Chondrocyte (in vitro differentiated cells): ENCODE data around the gene SV2B. TPM values are rescaled to one million over a fixed set of nuclear protein-coding genes. Genes with fewer than 3 reads are reported as not detected.

Experiments
- DNase-seq: peaks from one replicate; pipeline ENCODE4 v3.0.0; 2021; ENCODE audit warnings: mixed read lengths, low spot score
- H3K27ac Mint-ChIP-seq: one replicate; pipeline ENCODE4 v1.8.0; 2021; ENCODE audit warnings: mild to moderate bottlenecking, moderate library complexity, mixed read lengths; ENCODE audit not compliant: unreplicated experiment
- H3K27me3 Mint-ChIP-seq: 2 replicates; pipeline ENCODE4 v1.8.0; 2021; ENCODE audit warnings: low read depth, mixed read lengths
- H3K36me3 Mint-ChIP-seq: 2 replicates; pipeline ENCODE4 v1.8.0; 2021; ENCODE audit warnings: low read depth, mixed read lengths
- H3K4me1 Mint-ChIP-seq: 2 replicates; pipeline ENCODE4 v1.8.0; 2021; ENCODE audit warnings: low read depth, mild to moderate bottlenecking, mixed read lengths
- H3K4me3 Mint-ChIP-seq: one replicate; pipeline ENCODE4 v1.8.0; 2021; ENCODE audit warnings: mild to moderate bottlenecking, moderate library complexity, mixed read lengths; ENCODE audit not compliant: unreplicated experiment
- H3K9me3 Mint-ChIP-seq: 2 replicates; pipeline ENCODE4 v1.8.0; 2021; ENCODE audit warnings: low read depth, mixed read lengths
- CTCF ChIP-seq: fragments of 200-600 bp; sonication (generic); IDR thresholded peaks from 2 replicates; pipeline ENCODE4 v1.5.0; 2021; ENCODE audit warnings: antibody characterized with exemption, mild to moderate bottlenecking, moderate library complexity
- total RNA-seq: library from RNA; stranded (reverse); gene quantifications from 3 replicates; pipeline ENCODE4 v1.2.1, GENCODE V29; 2021

The SV2B gene
- total RNA-seq, 1 donor from 2014 or later = not detected

- Mint-ChIP-seq H3K27ac (no peak overlapping the region), H3K36me3 (no peaks in the 10 kb centered on the region), H3K4me3 (no peak overlapping the region), H3K27me3 (peaks cover 7% of the 10 kb centered on the region), H3K9me3 (no peaks in the 10 kb centered on the region), H3K4me1 (no peaks in the 10 kb centered on the region)
- no peak for TF ChIP-seq CTCF
- DNase-seq = no peak
Observed at GRCh38 chr15:91318516-91318915, 218.5 kb downstream of the SV2B start.

- no peaks in the 10 kb centered on the region for H3K36me3 Mint-ChIP-seq
- H3K27ac Mint-ChIP-seq = no peak overlapping the region
- no peak for TF ChIP-seq CTCF
- DNase-seq = no peak
- H3K27me3 Mint-ChIP-seq = peaks cover 7% of the 10 kb centered on the region
- H3K4me3 Mint-ChIP-seq = no peak overlapping the region
- H3K9me3 Mint-ChIP-seq = peaks cover 2% of the 10 kb centered on the region
- H3K4me1 Mint-ChIP-seq = no peaks in the 10 kb centered on the region
Observed at GRCh38 chr15:91318931-91319330, 218.9 kb downstream of the SV2B start.

- no peak overlapping the region for H3K27ac Mint-ChIP-seq
- no peak overlapping the region for H3K4me3 Mint-ChIP-seq
- TF ChIP-seq CTCF = no peak
- no peaks in the 10 kb centered on the region for H3K36me3 Mint-ChIP-seq
- H3K4me1 Mint-ChIP-seq = no peaks in the 10 kb centered on the region
- DNase-seq = no peak
- peaks cover 6% of the 10 kb centered on the region for H3K9me3 Mint-ChIP-seq
- peaks cover 8% of the 10 kb centered on the region for H3K27me3 Mint-ChIP-seq
Observed at GRCh38 chr15:91319371-91320059, 219.5 kb downstream of the SV2B start.

- TF ChIP-seq CTCF = no peak
- peaks cover 8% of the 10 kb centered on the region for H3K27me3 Mint-ChIP-seq
- no peaks in the 10 kb centered on the region for H3K4me1 Mint-ChIP-seq
- H3K36me3 Mint-ChIP-seq = no peaks in the 10 kb centered on the region
- no peak overlapping the region for H3K4me3 Mint-ChIP-seq
- no peak overlapping the region for H3K27ac Mint-ChIP-seq
- peaks cover 7% of the 10 kb centered on the region for H3K9me3 Mint-ChIP-seq
- no peak for DNase-seq
Observed at GRCh38 chr15:91320101-91320500, 220.0 kb downstream of the SV2B start.

GRCh38 chr15:91329914-91330313 lies 229.9 kb downstream of the SV2B start:
- no peaks in the 10 kb centered on the region for H3K36me3 Mint-ChIP-seq
- DNase-seq = no peak
- H3K27ac Mint-ChIP-seq = no peak overlapping the region
- peaks cover 9% of the 10 kb centered on the region for H3K27me3 Mint-ChIP-seq
- TF ChIP-seq CTCF = no peak
- H3K4me3 Mint-ChIP-seq = no peak overlapping the region
- H3K9me3 Mint-ChIP-seq = peaks cover 3% of the 10 kb centered on the region
- H3K4me1 Mint-ChIP-seq = no peaks in the 10 kb centered on the region
